GM11168 (cell line): ENCODE data around the gene SLC1A4.

Source experiments
- in situ Hi-C: fragments of 300-500 bp; cut with MboI; formaldehyde crosslinking; loops from one replicate; pipeline ENCODE4 v1.12.0; 2022; ENCODE audit warnings: low sequenced_read_pairs; ENCODE audit not compliant: unreplicated experiment

SLC1A4 gene

DNA sequence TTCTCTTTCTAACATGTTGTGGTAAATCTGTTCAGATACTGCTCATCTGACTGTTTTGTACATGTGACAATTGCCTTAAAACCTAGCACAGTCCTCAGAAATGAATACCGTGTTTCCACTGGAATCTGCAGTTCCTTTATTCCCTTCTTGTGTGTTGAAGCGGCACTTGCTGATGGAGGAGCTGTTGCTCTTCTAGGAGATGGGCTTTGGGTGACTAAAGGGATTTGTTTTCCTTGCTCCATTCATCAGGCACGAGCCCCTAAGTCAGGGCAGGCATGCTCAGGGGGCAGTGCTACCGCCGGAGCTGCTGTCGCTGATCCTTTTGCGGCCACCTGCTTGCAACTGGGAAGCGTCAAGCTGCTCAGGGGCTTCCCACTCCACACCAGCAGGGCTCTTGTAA lies 34.5 kb downstream of the SLC1A4 start:
- in situ Hi-C loops: no loop called here

DNA sequence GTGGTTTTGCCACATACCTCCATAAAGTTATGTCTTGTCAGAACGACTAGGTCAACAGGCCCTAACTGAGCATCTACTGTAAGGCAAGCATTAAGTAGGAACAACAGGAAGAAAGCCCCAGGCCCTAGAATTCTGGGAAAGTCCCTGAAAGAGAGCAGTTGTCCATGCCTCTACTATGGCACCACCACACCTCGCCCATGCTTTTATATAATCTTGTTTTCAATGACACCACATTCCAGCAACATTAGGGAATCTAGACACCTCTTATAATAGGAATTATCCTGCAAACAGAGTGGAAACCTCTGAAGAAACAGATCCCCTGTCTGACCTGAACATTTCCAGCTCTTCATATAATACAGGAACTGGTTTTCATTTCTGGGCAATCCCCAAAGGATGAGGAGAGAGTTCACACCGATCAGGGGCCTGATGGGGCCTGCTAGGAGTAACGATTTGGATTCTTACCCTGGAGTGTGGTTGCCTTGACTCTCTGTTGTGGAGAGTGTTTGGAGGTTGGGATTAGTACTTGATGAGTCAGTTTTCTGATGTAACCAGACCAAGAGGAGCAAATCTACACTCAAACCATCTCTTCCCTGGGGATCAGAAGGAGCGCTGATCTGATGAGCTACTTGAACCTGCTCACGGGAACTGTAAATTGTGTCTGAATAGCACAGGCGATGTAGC lies 35.1 kb downstream of the SLC1A4 start:
- in situ Hi-C loops: no loop called here

DNA sequence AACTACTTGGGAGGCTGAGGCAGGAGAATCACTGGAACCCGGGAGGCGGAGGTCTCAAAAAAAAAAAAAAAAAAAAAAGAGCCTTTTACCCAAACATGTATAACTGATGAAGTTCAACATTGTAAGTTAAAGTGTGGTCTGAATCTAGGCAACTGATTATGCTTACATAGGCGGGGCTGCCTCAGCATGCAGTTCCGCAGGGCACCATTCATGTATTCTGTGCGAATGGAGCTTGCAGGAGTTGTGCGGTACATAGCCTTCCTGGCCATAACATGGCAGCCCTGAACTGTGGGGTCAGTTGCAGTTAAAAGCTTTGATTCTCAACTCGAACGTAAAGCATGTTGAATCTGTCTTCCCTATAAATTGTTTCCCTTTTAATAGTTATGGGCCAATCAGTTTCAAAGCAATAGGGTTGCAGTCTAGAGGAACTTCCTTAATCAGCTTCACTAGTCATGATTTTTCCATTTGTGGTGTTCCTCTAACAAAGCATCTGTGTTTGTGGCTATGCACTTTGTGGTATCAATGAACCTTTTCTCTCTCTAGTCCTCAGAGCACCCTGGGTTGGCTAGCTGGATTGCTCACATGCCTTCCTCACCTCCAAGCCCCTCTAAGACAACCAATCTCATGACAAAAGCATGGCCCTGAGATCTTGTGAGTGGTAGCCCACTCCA lies 36.4 kb downstream of the SLC1A4 start:
- in situ Hi-C loops: loop anchor here (25.0 kb wide), 1 partner anchor 388 kb away; no protein-coding TSS in a partner anchor

DNA sequence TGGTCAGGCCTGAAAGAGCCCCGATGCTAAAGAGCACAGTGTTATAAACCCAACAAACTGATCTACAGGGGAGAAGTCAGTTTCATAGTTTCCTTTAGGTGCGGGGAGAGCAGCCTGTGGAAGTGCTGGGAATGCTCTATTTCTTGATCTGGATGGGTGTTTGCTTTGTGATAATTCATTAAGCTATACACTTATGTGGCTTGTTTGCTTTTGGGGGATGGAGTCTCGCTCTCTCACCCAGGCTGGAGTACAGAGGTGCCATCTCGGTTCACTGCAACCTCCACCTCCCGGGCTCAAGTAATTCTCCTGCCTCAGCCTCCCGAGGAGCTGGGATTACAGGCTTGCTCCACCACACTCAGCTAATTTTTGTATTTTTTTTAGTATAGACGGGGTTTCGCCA lies 37.0 kb downstream of the SLC1A4 start:
- in situ Hi-C loops: loop anchor here (25.0 kb wide), 1 partner anchor 389 kb away; no protein-coding TSS in a partner anchor

DNA sequence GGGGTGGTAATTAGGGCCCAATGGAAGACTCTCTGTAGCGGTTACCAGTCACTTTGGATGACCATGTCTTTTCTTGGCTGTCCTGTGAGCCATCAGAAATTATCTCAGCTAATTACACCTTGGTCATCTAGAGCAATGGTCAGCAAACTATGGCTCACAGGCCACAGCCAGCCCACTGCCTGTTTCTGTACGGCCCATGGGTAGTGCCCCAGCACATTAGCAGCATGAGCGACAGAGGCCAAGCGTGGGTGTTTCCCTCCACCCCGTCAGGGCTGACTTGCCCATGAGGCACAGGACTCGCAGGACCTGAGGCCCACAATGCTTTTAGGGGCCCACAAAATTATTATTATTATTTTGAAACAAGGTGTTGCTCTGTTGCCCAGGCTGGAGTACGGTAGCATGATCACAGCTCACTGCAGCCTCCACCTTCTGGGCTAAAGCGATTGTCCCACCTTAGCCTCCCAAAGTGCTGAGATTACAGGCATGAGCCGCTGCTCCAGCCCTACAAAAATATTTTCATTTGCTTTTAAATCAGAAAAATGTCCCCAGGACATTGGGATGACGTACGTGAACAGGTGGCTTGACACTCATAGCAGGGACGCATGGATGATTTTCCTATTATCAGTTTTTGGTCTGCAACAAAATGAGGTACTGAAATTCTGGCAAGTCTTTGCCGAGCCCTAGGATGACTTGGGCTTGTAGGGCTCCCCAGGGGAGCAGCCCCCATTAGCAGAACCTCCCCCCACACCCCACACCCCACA lies 37.7 kb downstream of the SLC1A4 start:
- in situ Hi-C loops: loop anchor here (25.0 kb wide), 1 partner anchor 390 kb away; no protein-coding TSS in a partner anchor

DNA sequence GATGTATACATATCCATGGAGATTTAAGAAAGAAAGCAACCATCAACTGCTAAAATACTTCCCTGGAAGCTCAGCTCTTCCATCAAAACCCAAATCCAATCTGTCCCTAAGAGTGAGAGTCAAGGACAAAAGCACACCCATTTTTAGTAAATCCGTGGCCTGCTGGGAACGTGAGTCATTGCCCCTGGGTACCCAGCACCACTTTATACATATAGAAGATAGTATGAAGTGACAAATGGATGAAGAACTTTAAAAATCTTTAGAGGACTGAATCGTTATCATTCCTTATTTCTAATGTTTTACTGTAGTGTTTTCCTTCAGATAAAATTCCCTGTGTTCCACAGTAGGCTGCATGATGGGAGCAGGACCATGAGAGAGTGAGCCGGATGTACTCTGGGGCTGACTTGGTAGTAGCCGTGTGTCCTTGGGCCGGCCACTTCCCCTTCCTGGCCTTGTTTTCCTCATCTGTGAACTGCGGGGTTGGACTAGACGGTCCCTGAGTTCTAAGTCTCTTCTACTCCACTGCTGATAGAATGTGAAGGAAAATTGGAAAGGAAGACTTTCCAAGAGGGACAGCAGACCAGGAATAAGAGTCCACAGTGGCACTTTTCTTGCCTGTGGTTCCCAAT lies 38.5 kb downstream of the SLC1A4 start:
- in situ Hi-C loops: loop anchor here (25.0 kb wide), 1 partner anchor 390 kb away; no protein-coding TSS in a partner anchor

DNA sequence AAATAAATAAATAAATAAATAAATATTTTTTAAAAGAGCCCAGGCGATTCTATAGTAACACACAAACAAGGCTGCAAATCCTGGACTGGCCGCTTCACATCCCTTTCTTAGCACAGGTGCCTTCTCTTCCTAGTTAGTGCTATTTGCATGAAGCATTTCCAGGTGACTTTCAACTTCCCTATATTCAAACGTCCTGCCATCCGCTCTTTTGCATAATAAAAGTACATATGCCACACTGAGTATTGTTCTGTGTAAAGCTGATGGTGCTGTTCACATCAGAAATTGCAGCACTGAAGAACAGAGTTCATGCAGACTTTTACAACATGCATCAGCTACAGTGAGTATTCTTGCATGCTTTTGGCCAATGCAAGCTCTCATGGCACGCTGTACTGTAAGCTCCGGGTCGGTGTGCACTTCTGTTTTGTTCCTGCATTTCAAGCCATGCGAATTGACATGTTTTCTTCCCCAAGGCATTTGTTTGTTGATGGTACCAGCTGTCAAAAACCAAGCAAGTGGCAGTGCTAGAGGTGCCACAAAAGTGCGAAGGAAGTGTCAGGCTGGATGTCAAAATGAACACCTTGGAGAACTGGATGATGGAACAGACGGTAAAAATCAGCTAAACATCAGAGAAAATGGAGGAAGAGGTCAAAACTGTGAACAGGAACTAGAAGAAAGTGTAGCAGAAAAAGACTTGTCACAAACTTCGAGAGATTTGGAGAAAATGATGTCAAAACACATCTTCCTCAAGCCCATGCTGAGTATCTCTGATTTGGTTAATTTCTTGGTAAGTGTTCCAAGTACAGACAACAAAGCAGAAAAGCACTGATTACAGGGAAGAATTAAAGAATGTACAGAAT lies 41.5 kb downstream of the SLC1A4 start:
- in situ Hi-C loops: loop anchor here (25.0 kb wide), 1 partner anchor 393 kb away; no protein-coding TSS in a partner anchor

DNA sequence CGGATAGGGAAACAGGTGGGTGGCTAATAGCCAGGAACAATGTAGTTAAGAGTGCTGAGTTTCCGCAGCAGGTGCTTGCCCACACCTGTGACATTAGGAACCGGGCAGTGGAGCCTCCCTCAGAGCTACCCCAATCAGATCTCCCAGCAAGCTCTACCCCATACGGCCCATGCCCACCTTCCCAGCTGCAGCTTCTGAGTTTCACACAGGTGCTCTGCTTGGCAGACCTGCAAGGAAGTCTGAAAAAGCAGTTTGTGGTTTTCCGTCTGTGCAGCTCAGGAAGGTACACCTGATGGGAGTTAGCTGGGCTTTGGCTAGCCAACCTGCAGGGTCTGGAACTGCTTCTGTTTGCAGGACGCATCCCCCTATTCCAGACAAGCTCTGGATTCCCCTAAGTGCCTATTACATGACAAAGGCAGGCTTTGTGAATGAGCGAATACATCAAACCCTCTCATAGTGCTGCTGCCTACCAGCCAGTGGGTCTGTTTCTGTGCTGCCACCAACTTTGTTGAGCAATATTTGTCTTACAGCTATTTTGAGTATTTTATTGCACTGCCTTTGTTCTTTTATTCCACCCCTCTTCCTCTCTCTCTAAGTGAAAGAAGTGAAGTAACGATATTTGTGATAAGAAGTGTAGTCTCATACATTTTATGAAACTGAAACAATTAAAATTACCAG lies 42.3 kb downstream of the SLC1A4 start:
- in situ Hi-C loops: loop anchor here (25.0 kb wide), 1 partner anchor 394 kb away; no protein-coding TSS in a partner anchor

DNA sequence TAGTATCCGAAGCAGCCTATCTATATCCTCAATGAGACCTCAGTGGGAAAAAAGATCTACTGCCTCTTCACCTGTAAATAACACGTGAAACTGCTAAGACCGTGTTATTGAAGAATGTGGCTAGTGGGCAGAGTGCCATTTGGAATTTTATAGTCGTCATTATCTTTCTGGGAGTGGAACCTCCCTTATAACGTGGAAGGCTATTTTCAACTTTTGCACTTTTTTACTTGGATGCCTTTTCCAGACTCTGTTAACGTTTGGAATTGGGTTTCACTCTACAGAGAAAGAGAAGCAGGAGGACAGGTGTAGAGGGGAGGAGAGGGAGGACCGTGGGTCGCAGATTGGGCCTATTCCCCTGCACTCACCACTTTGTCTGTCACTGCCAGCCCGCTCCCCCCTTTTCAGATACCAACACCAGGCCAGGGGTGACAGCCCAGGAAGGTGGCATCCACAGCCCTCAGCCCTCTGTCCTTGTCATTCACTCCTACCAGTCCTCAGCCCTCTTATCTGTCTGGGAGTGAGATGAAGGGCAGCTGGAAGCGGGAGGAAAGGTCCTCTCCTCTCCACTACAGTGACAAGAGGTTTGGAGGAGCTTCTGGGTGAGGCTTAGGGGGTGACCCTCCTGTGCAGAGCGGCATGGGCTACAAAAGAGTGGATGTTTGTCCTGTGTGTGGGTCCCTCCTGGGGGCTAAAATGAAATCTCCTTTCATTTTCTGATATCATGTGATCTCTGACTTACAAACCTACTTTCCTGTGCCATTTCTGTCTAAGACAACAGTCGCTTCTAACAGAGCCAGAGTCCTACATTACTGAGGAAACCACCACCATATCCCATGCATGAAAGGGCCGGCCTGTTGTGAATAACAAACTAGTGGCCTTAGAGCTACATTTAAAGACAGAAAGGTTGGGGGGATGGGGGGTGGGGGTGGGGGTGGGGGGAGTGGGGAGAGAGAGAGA lies 43.1 kb downstream of the SLC1A4 start:
- in situ Hi-C loops: loop anchor here (25.0 kb wide), 1 partner anchor 395 kb away; no protein-coding TSS in a partner anchor

DNA sequence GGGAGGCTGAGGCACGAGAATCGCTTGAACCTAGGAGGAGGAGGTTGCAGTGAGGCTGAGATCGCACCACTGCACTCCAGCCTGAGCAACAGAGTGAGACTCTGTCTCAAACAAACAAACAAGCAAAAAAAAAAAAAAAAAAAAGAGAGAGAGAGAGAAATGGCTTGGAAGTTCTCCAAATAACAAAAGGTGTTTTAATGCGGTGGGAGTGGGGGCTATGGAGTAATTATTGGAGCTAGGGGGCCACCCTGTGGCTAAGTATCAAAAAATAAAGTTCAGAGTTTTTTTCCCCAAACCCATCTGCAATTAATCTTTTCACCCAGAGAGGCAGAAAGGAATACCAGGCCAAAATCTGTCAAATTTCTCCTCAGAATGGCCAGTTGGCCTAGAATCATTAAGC lies 44.0 kb downstream of the SLC1A4 start:
- in situ Hi-C loops: loop anchor here (25.0 kb wide), 1 partner anchor 396 kb away; no protein-coding TSS in a partner anchor

DNA sequence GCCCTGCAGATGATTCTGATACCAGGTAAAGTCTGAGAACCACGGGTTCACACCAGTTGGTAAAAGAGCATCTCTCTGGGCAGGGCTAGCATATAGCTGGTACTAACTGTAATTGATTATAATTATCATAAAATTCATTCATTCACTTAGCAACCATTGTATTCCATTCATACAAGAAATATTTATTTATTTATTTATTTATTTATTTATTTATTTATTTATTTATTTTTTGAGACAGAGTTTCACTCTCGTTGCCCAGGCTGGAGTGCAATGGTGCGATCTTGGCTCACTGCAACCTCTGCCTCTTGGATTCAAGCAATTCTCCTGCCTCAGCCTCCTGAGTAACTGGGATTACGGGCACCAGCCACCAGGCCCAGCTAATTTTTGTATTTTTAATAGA lies 44.5 kb downstream of the SLC1A4 start:
- in situ Hi-C loops: loop anchor here (25.0 kb wide), 1 partner anchor 396 kb away; no protein-coding TSS in a partner anchor

DNA sequence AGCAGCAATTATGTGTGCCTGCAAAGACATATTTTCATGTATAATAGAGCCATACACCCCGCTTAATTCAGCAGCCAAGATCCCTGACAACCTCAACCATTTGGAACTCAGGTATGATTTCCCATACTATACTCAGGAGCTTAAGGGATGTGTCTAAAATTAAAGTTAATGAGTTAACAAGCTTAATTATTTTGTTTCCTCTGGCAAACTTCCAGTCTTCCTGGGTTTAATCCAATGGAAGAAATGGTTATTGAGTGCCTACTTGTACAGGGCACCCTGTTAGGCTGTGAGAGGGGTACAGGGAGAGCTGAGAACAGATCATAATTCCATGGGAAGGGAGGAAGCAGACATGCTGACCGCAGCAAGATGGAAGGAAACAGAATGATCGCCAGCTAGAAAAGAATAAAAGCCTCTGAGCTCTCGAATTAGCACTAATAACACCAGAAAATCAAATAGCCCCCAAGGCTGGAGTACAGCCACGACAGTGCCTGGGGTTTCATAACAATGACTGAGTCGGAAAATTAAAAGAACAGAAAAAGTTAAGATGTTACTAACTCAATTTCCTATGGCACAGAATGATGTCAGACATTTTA lies 46.2 kb downstream of the SLC1A4 start:
- in situ Hi-C loops: loop anchor here (5.0 to 25.0 kb wide), 2 partner anchors 118 to 398 kb away; no protein-coding TSS in a partner anchor

DNA sequence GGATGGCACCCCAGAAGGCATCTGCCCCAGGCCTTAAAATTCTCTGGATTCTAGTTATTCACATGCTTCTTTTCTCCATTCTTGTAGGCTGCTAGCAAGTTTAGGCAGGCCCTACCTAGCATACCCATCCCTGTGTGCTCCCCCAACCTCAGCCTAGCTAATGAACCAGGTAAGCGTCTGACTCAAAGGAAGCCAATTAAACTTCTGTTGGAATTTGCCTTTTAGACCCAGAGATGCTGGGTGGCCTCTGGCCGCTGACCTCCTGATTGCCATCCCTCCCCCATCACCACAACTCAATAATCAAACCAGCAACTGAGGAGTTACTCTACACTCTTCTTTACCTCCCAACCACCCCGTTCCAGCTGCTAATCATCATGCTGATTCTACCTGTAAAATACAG lies 48.0 kb downstream of the SLC1A4 start:
- in situ Hi-C loops: loop anchor here (5.0 to 25.0 kb wide), 2 partner anchors 120 to 400 kb away; no protein-coding TSS in a partner anchor

DNA sequence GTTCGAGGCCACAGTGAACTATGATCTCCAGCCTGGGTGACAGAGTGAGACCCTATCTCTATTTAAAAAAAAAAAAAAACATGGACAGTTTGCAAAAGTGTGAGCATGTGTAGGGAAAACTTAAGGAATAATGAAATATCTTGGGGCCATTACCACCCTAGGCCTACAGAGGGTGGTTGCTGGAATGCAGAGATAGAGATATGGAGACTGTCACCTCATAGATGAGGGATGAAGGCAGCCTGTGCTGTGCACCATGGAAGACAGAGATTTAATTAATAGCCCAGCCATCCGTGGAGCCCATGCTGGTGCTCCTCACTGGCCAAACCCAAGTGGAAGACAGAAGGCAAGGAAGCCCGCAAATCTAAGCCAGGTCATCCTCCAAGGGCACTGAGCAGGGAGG lies 50.4 kb downstream of the SLC1A4 start:
- in situ Hi-C loops: loop anchor here (5.0 to 25.0 kb wide), 2 partner anchors 122 to 402 kb away; no protein-coding TSS in a partner anchor

DNA sequence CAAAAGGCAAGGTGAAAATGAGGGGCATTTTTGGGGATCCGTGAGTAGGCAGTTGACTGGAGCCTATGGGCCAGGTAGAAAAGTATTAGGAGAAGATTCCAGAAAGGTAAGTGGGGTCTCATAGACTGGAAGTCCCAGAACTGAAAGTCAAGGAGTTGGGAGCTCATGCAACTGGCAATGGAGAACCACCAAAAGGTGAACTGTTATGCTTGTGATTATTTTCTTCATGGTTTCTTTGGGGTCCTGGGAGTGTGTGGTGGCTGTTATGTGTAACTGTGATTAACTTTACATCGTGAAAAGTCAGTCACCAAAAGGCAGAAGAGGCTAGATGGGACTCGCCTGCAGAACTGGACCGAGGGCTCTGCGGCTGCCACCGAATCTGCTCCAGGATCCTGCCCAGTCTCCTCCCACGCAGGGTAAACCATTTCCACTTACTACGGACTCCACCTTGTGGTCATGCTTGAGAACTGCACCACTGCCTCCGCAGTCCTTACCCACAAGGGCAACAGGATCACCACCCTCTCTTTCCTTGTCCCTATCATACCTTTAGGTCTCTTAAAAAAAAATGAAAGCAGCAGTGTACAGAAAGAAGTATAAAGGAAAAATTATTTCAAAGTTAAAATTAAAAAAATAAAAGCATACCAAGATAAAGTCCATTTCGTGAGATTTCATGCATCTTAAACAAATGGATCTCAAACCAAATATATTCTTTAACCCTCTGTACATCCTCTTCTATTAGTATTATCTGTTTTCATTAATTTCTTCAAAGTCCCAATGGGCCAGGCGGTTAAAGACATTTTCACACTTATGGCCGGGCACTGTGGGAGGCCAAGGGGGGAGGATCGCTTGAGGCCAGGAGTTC lies 51.4 kb downstream of the SLC1A4 start:
- in situ Hi-C loops: loop anchor here (25.0 kb wide), 1 partner anchor 403 kb away; no protein-coding TSS in a partner anchor

DNA sequence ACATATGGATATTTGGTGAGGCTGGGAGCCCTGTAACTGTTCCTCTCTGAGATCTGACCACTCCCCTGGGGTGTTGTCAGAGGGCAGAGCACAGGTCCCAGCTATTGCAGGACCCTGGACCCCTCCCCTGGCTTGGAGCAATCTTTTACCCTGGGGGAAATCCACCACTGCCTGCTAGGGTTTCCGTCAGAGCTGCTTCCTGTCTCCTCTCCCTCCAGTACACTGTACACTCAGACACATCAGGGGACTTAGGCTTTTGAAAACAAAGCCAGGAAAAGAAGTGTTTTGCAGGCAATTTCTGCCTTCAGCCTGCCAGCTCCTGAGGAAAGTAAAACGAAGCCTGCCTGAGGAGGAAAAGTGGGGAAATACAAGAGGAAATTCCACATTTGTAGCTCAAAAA lies 53.8 kb downstream of the SLC1A4 start:
- in situ Hi-C loops: loop anchor here (25.0 kb wide), 1 partner anchor 406 kb away; no protein-coding TSS in a partner anchor
